HepG2 (cell line): ENCODE results near the gene ADAMTSL4. TPM values are rescaled to one million over a fixed set of nuclear protein-coding genes. Genes with fewer than 3 reads are reported as not detected.

Source experiments
- AHDC1 ChIP-seq: sonication (generic); formaldehyde crosslinking; IDR thresholded peaks from 2 replicates; pipeline ENCODE4 v1.5.1; 2020; ENCODE audit warnings: mild to moderate bottlenecking, missing genetic modification reagents, borderline replicate concordance
- E2F1 ChIP-seq: sonication (generic); formaldehyde crosslinking; IDR thresholded peaks from 2 replicates; pipeline ENCODE4 v1.5.0; 2020; ENCODE audit warnings: missing genetic modification reagents
- FOXJ3 ChIP-seq: sonication (generic); formaldehyde crosslinking; IDR thresholded peaks from 2 replicates; pipeline ENCODE4 v1.4.0; 2020; ENCODE audit warnings: missing genetic modification reagents, mild to moderate bottlenecking, borderline replicate concordance
- HNF1B ChIP-seq: sonication (generic); formaldehyde crosslinking; IDR thresholded peaks from 2 replicates; pipeline ENCODE4 v1.5.1; 2020; ENCODE audit warnings: mild to moderate bottlenecking, moderate library complexity, missing genetic modification reagents
- HNRNPLL ChIP-seq: fragments of 200-400 bp; formaldehyde crosslinking; IDR thresholded peaks from 2 replicates; pipeline ENCODE4 v1.6.1; 2017; ENCODE audit warnings: mild to moderate bottlenecking, low read depth, low read length; ENCODE audit not compliant: poor library complexity, severe bottlenecking
- KLF16 ChIP-seq, 2 experiments: sonication (generic) in 1 of 2; formaldehyde crosslinking in 1 of 2; IDR thresholded peaks; 2 replicates each; pipeline versions ENCODE4 v1.6.1 to v1.8.0; 2016 to 2023; ENCODE audit warnings: missing genetic modification reagents in 2 of 2, missing compliant biosample characterization in 1 of 2
- MEIS2 ChIP-seq: sonication (generic); formaldehyde crosslinking; IDR thresholded peaks from 2 replicates; pipeline ENCODE4 v1.9.0; 2021; ENCODE audit warnings: mild to moderate bottlenecking, missing genetic modification reagents
- MTF1 ChIP-seq: sonication (generic); formaldehyde crosslinking; IDR thresholded peaks from 2 replicates; pipeline ENCODE4 v1.5.0; 2020; ENCODE audit warnings: missing genetic modification reagents
- SSRP1 ChIP-seq: IDR thresholded peaks from 2 replicates; pipeline ENCODE4 v1.6.1; 2016; ENCODE audit warnings: control low read depth
- ZC3H13 ChIP-seq: sonication (generic); formaldehyde crosslinking; IDR thresholded peaks from 2 replicates; pipeline ENCODE4 v1.8.1; 2023; ENCODE audit warnings: mild to moderate bottlenecking, missing genetic modification reagents, moderate library complexity
- ZNF205 ChIP-seq: IDR thresholded peaks from 2 replicates; pipeline ENCODE4 v1.6.1; 2018; ENCODE audit warnings: missing biosample characterization, missing genetic modification reagents
- ZNF343 ChIP-seq: sonication (generic); formaldehyde crosslinking; IDR thresholded peaks from 2 replicates; pipeline ENCODE4 v1.4.0; 2020; ENCODE audit warnings: mild to moderate bottlenecking, missing genetic modification reagents
- ZNF383 ChIP-seq: sonication (generic); formaldehyde crosslinking; IDR thresholded peaks from 2 replicates; pipeline ENCODE4 v1.4.0; 2020; ENCODE audit warnings: missing genetic modification reagents, mild to moderate bottlenecking, borderline replicate concordance
- ZSCAN25 ChIP-seq: sonication (generic); formaldehyde crosslinking; IDR thresholded peaks from 2 replicates; pipeline ENCODE4 v1.8.0; 2022; ENCODE audit warnings: mild to moderate bottlenecking, missing genetic modification reagents
- polyA plus RNA-seq, 8 experiments: library from polyadenylated mRNA; depleted of rRNA in 3 of 8; stranded (reverse) in 7 of 8; unstranded in 1 of 8; fragments of >200 nt; fragmentation: Illumina TruSeq in 4 of 8; extraction: Trizol in 4 of 8; gene quantifications; 2 replicates each; pipeline versions ENCODE4 v1.2.1 to v1.2.3, GENCODE V29; 2011 to 2016; ENCODE audit warnings: low read depth in 4 of 8, missing spikeins in 1 of 8, mixed read lengths in 1 of 8; ENCODE audit not compliant: insufficient read depth in 1 of 8
- total RNA-seq, 5 experiments: library from RNA; depleted of rRNA; stranded (reverse); fragments of >200 nt; fragmentation: Illumina TruSeq; extraction: Trizol; gene quantifications; 2 replicates each; pipeline ENCODE4 v1.2.3, GENCODE V29; 2016; ENCODE audit warnings: low read depth in 1 of 5
- TF ChIP-seq, protein P1 (sequence below): sonication (generic); formaldehyde crosslinking; IDR thresholded peaks from 2 replicates; pipeline ENCODE4 v1.8.1; 2023; ENCODE audit warnings: mild to moderate bottlenecking, missing genetic modification reagents, borderline replicate concordance
- TF ChIP-seq, protein P2 (sequence below): sonication (generic); formaldehyde crosslinking; IDR thresholded peaks from 2 replicates; pipeline ENCODE4 v1.8.0; 2022; ENCODE audit warnings: missing genetic modification reagents, mild to moderate bottlenecking, inconsistent platforms, borderline replicate concordance
- TF ChIP-seq, protein P3 (sequence below): sonication (generic); formaldehyde crosslinking; IDR thresholded peaks from 2 replicates; pipeline ENCODE4 v1.4.0; 2020; ENCODE audit warnings: missing genetic modification reagents, borderline replicate concordance

Gene ADAMTSL4
- total and polyA plus RNA-seq, 2 of the 13 experiments (the other 11 are each of a cell fraction or from before 2014, with no cell fraction given) = 3.9 to 16.4 TPM

GRCh38 chr1:150514913-150515327 lies 34.3 kb upstream of the ADAMTSL4 start (continued):
- TF ChIP-seq HNF1B (CRISPR knock-in tag) (no peak), ZC3H13 (peak; percentile 51; the same call in 1 of the 2 replicates), AHDC1 (CRISPR knock-in tag) (no peak), ZNF343 (CRISPR knock-in tag) (no peak), ZNF383 (no peak), E2F1 (CRISPR knock-in tag) (no peak), MTF1 (CRISPR knock-in tag) (no peak), MEIS2 (no peak), KLF16 (CRISPR knock-in tag; IDR thresholded peaks at IDR 0.05) (no peak), HNRNPLL (no peak), ZSCAN25 (no peak), FOXJ3 (CRISPR knock-in tag) (no peak), ZNF205 (CRISPR knock-in tag) (no peak), SSRP1 (CRISPR knock-in tag) (no peak)
- TF ChIP-seq, protein P1, sequence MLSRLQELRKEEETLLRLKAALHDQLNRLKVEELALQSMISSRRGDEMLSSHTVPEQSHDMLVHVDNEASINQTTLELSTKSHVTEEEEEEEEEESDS (CRISPR knock-in tag) = no peak
- TF ChIP-seq, protein P2, sequence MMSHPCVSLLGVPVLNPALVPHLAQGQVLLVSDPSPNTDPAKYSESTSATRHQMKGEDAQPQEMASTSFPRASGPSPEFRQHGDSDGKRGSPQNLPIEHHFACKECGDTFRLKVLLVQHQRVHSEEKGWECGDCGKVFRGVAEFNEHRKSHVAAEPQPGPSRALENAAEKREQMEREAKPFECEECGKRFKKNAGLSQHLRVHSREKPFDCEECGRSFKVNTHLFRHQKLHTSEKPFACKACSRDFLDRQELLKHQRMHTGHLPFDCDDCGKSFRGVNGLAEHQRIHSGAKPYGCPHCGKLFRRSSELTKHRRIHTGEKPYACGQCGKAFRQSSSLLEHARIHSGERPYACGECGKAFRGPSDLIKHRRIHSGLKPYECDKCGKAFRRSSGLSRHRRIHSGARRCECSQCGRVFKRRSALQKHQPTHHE (CRISPR knock-in tag) = no peak
- TF ChIP-seq, protein P3, sequence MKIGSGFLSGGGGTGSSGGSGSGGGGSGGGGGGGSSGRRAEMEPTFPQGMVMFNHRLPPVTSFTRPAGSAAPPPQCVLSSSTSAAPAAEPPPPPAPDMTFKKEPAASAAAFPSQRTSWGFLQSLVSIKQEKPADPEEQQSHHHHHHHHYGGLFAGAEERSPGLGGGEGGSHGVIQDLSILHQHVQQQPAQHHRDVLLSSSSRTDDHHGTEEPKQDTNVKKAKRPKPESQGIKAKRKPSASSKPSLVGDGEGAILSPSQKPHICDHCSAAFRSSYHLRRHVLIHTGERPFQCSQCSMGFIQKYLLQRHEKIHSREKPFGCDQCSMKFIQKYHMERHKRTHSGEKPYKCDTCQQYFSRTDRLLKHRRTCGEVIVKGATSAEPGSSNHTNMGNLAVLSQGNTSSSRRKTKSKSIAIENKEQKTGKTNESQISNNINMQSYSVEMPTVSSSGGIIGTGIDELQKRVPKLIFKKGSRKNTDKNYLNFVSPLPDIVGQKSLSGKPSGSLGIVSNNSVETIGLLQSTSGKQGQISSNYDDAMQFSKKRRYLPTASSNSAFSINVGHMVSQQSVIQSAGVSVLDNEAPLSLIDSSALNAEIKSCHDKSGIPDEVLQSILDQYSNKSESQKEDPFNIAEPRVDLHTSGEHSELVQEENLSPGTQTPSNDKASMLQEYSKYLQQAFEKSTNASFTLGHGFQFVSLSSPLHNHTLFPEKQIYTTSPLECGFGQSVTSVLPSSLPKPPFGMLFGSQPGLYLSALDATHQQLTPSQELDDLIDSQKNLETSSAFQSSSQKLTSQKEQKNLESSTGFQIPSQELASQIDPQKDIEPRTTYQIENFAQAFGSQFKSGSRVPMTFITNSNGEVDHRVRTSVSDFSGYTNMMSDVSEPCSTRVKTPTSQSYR (CRISPR knock-in tag) = no peak
